DND-41 (cell line): ENCODE data around the gene PRKCA.

Experiments
- EZH2 ChIP-seq: IDR thresholded peaks from 3 replicates; pipeline ENCODE4 v1.6.1; 2012; ENCODE audit warnings: borderline replicate concordance, low read depth, mild to moderate bottlenecking, moderate library complexity, low read length, inconsistent platforms; ENCODE audit not compliant: severe bottlenecking
- TF ChIP-seq, protein P1 (sequence below): IDR thresholded peaks from 2 replicates; pipeline ENCODE4 v1.5.1; 2012; ENCODE audit warnings: borderline replicate concordance, low read length, moderate library complexity, mild to moderate bottlenecking; ENCODE audit not compliant: poor library complexity, severe bottlenecking; ENCODE audit errors: extremely low read depth

DNA sequence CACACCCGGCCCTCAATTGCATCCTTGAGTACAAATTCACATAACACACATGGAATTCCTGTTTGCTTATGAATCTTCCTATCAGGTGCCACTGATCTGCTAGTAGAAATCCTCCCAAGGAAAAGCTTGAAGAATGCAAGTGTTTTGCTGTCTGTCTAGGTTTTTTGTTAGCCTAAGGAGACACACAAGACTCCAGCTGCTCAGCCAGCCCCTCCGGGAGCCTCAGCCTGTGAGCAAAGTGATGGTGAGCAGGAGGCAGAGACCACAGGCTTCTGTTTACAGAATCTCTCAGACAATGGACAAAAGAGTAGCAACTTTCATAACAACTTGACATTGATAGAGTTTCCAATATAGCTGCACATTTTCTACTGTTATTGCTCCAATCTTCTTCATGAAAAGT, 18.4 kb upstream of the PRKCA start:
- TF ChIP-seq, protein P1, sequence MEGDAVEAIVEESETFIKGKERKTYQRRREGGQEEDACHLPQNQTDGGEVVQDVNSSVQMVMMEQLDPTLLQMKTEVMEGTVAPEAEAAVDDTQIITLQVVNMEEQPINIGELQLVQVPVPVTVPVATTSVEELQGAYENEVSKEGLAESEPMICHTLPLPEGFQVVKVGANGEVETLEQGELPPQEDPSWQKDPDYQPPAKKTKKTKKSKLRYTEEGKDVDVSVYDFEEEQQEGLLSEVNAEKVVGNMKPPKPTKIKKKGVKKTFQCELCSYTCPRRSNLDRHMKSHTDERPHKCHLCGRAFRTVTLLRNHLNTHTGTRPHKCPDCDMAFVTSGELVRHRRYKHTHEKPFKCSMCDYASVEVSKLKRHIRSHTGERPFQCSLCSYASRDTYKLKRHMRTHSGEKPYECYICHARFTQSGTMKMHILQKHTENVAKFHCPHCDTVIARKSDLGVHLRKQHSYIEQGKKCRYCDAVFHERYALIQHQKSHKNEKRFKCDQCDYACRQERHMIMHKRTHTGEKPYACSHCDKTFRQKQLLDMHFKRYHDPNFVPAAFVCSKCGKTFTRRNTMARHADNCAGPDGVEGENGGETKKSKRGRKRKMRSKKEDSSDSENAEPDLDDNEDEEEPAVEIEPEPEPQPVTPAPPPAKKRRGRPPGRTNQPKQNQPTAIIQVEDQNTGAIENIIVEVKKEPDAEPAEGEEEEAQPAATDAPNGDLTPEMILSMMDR, result no peak
- no peak for TF ChIP-seq EZH2
